K562 (cell line): Measurements from ENCODE around the gene OR2B3. TPM values are rescaled to one million over a fixed set of nuclear protein-coding genes. Genes with fewer than 3 reads are reported as not detected.
"Not testable (repeated sequence)": the region's sequence is repeated elsewhere in the genome, so short reads cannot be mapped to it uniquely, and the experiment has no call there.

Experiments
- ATAC-seq: fragments of 200-7000 bp; cut with Tn5 transposase; 3 replicates; pipeline ENCODE4 v1.9.1; 2020; ENCODE audit warnings: moderate library complexity
- BruUV-seq: library from RNA; stranded (reverse); fragments of 400-500 nt; replicated peaks from 2 replicates; lab custom pipeline; 2021; lab: Mats Ljungman, UMichigan
- CTCF ChIA-PET: fragments of 300-600 bp; formaldehyde crosslinking; extraction: SDS; loops from one replicate; lab custom pipeline; 2021; ENCODE audit warnings: low intra/inter-chr PET ratio; lab: Yijun Ruan, JAX
- POLR2A ChIA-PET: fragments of 300-600, 350-650 bp; sonication (Branson Sonifier 250); formaldehyde crosslinking; extraction: SDS; loops from one replicate; lab custom pipeline; 2021; ENCODE audit warnings: antibody characterized with exemption, inconsistent platforms; lab: Yijun Ruan, JAX
- DNase-seq, 4 experiments: peaks; one replicate each; pipeline versions ENCODE4 v3.0.0 to v3.0.0-alpha.2; 2011 to 2018; ENCODE audit warnings: low spot score in 3 of 4, mixed read lengths in 3 of 4; ENCODE audit errors: extremely low read depth in 1 of 4
- FAIRE-seq: peaks from 2 replicates; lab custom pipeline; 2011; peaks lifted over from hg19 to GRCh38; lab: Jason Lieb, UNC
- H2AFZ ChIP-seq: 2 replicates; pipeline ENCODE4 v1.6.0; 2011; ENCODE audit warnings: low read depth, low read length, control low read depth, inconsistent platforms
- H3K27ac ChIP-seq: fragments of 200-600 bp; 3 replicates; pipeline ENCODE4 v1.8.0; 2011; ENCODE audit warnings: low read depth, mild to moderate bottlenecking, control low read depth, inconsistent platforms, low read length, moderate library complexity, mixed read lengths; ENCODE audit errors: extremely low read depth
- H3K27me3 ChIP-seq, 2 experiments: fragments of 300-600 bp in 1 of 2; 2 replicates in 1 of 2; 3 replicates in 1 of 2; pipeline versions ENCODE4 v1.6.0 to v1.8.0; 2011; ENCODE audit warnings: inconsistent platforms in 2 of 2, low read length in 2 of 2, mild to moderate bottlenecking in 1 of 2, mixed read lengths in 1 of 2, moderate library complexity in 1 of 2; ENCODE audit not compliant: control insufficient read depth in 2 of 2, insufficient read depth in 2 of 2
- H3K36me3 ChIP-seq: fragments of 300-600 bp; 3 replicates; pipeline ENCODE4 v1.8.0; 2011; ENCODE audit warnings: mild to moderate bottlenecking, low read length, inconsistent platforms; ENCODE audit not compliant: control insufficient read depth, insufficient read depth
- H3K4me1 ChIP-seq, 2 experiments: fragments of 200-600 bp in 1 of 2; replicated peaks in 1 of 2; 2 replicates in 1 of 2; 3 replicates in 1 of 2; pipeline versions ENCODE4 v1.5.1 to v1.8.0; 2011; ENCODE audit warnings: inconsistent platforms in 2 of 2, low read length in 2 of 2, mild to moderate bottlenecking in 1 of 2, mixed read lengths in 1 of 2, moderate library complexity in 1 of 2; ENCODE audit not compliant: control insufficient read depth in 2 of 2, insufficient read depth in 2 of 2
- H3K4me2 ChIP-seq: 2 replicates; pipeline ENCODE4 v1.6.1; 2011; ENCODE audit warnings: low read length, control low read depth, inconsistent platforms, mixed read lengths; ENCODE audit not compliant: insufficient read depth
- H3K4me3 ChIP-seq: fragments of 200-600 bp; sonication (generic), shearing (Covaris generic); 2 replicates; pipeline ENCODE4 v1.5.1; 2016; ENCODE audit warnings: control low read depth, inconsistent platforms
- H3K79me2 ChIP-seq: fragments of 200-600 bp; 3 replicates; pipeline ENCODE4 v1.8.0; 2011; ENCODE audit warnings: low read length, inconsistent platforms; ENCODE audit not compliant: control insufficient read depth, insufficient read depth
- H3K9ac ChIP-seq, 2 experiments: 2 replicates each; pipeline versions ENCODE4 v1.6.0 to v1.6.1; 2011; ENCODE audit warnings: low read depth in 2 of 2, low read length in 2 of 2, control low read depth in 1 of 2, inconsistent platforms in 1 of 2, mild to moderate bottlenecking in 1 of 2, mixed read lengths in 1 of 2; ENCODE audit not compliant: insufficient read depth in 1 of 2
- H3K9me1 ChIP-seq: one replicate; pipeline ENCODE4 v1.6.0; 2011; ENCODE audit warnings: inconsistent platforms, mild to moderate bottlenecking, low read length, moderate library complexity; ENCODE audit not compliant: control insufficient read depth, insufficient read depth
- H3K9me3 ChIP-seq: replicated peaks from 2 replicates; pipeline ENCODE4 v1.5.1; 2011; ENCODE audit warnings: low read depth, low read length, inconsistent platforms; ENCODE audit not compliant: control insufficient read depth, insufficient read depth
- H4K20me1 ChIP-seq: replicated peaks from 2 replicates; pipeline ENCODE4 v1.6.1; 2011; ENCODE audit warnings: low read length, inconsistent platforms, mixed read lengths; ENCODE audit not compliant: control insufficient read depth, insufficient read depth
- EGR1 ChIP-seq: fragments of 450-650 bp; conservative IDR thresholded peaks from 2 replicates; pipeline ENCODE4 v1.6.1; 2017; ENCODE audit warnings: mild to moderate bottlenecking
- ZNF184 ChIP-seq: sonication (generic); formaldehyde crosslinking; IDR thresholded peaks from 2 replicates; pipeline ENCODE4 v1.5.0; 2020; ENCODE audit warnings: missing genetic modification reagents
- WGBS: fragments of 100-300 bp; shearing (Covaris generic); methylation state at CpG from one replicate; pipeline ENCODE4 v1.1.6; 2016; ENCODE audit warnings: low coverage, mixed read lengths; ENCODE audit not compliant: insufficient coverage; ENCODE audit errors: missing lambda C conversion rate; 5-methylcytosine and 5-hydroxymethylcytosine counted together
- in situ Hi-C: fragments of 300-500 bp; cut with MboI; formaldehyde crosslinking; loops from 4 replicates; pipeline ENCODE4 v1.15.0; 2018; ENCODE audit warnings: inconsistent platforms, mixed read lengths
- intact Hi-C: fragments of 100-400 bp; cut with micrococcal nuclease; formaldehyde crosslinking; loops from 2 replicates; pipeline ENCODE4 v1.14.2; 2022
- polyA plus RNA-seq, 8 experiments: library from polyadenylated mRNA; depleted of rRNA in 4 of 8; stranded (reverse) in 5 of 8; unstranded in 3 of 8; fragments of >200 nt; fragmentation: Nextera tagmentation in 2 of 8; fragmentation: Illumina TruSeq in 1 of 8; extraction: Ambion mirVana in 2 of 8; extraction: Trizol in 1 of 8; gene quantifications; 2 replicates each; pipeline versions ENCODE4 v1.2.1 to v1.2.3, GENCODE V29; 2011 to 2014; ENCODE audit warnings: inconsistent platforms in 1 of 8, missing spikeins in 1 of 8
- total RNA-seq, 7 experiments: library from RNA; depleted of rRNA in 6 of 7; stranded (reverse); fragments of >200 nt in 6 of 7; fragmentation: Illumina TruSeq in 2 of 7; extraction: Trizol in 2 of 7; gene quantifications; 2 replicates each; pipeline versions ENCODE4 v1.2.1 to v1.2.3, GENCODE V29; 2011 to 2021; ENCODE audit warnings: low replicate concordance in 1 of 7

The OR2B3 gene
- total and polyA plus RNA-seq, 9 of the 15 experiments (the other 6 are each of a cell fraction or from before 2014, with no cell fraction given), result not detected

DNA sequence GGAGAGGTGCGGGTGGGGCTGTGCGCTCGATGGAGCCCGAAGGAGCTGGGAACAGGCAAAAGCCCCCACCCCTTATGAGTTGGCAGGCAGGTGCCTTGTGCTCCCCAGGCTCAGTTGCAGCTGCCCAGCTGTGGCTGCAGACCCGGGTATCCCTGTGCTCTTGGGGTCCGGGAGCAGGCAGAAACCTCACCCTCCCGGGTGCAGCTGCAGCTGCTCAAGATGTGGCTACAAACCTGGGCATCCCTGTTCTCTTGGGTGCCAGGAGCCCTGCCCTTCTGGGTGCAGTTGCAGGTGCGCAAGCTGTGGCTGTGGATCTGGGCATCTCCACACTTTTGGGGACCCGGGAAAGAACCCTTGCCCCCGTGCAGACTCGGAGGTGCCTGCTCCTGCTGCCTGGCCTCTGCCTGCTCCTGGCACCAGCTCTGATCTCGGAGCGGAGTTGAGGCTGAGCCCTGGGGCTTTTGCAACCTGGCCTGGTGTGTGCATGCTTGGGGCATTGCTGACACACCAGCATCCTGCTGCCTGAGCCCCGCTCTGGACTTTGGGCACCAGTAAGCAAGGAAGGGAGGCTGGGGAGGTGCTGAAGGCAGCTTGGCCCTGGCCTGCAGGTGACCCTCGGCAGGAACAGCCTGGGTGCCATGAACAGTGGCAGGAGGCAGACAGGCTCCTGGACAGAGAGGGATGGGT lies 42.4 kb upstream of the OR2B3 start:
- H3K36me3 ChIP-seq, result no peaks in the 10 kb centered on the region
- H3K9me1 ChIP-seq, result no peaks in the 10 kb centered on the region
- H3K4me1 ChIP-seq, result no peaks in the 10 kb centered on the region; a peak in 1 of 5 replicates
- H3K9ac ChIP-seq, result no peak overlapping the region; a peak in 1 of 4 replicates
- H3K4me3 ChIP-seq, result no peak overlapping the region
- in situ Hi-C loops (no loop called here), intact Hi-C loops (no loop called here)
- H3K27ac ChIP-seq, result no peak overlapping the region
- DNase-seq (no peak), FAIRE-seq (no peak), ATAC-seq (no peak)
- H3K4me2 ChIP-seq, result no peak overlapping the region
- H3K27me3 ChIP-seq, result peaks cover 11 to 17% of the 10 kb centered on the region in 2 experiments; a peak in 4 of 5 replicates
- H3K9me3 ChIP-seq, result no peaks in the 10 kb centered on the region
- no peak for TF ChIP-seq EGR1
- TF ChIP-seq ZNF184 (CRISPR knock-in tag), result 0 out of 2 replicates have a peak, but pooled peaks have one; percentile 36
- H4K20me1 ChIP-seq, result no peaks in the 10 kb centered on the region
- BruUV-seq, result no TSS peak
- no peak overlapping the region for H2AFZ ChIP-seq
- ChIA-PET CTCF (no interaction called here), POLR2A (interaction anchor here (1.3 kb wide), 1 partner anchor 18 kb away, joined by 4 read pairs; no protein-coding TSS in a partner anchor)
- H3K79me2 ChIP-seq, result no peaks in the 10 kb centered on the region
- WGBS, result under 1% methylated on average over 15 of the region's 15 CpGs

DNA sequence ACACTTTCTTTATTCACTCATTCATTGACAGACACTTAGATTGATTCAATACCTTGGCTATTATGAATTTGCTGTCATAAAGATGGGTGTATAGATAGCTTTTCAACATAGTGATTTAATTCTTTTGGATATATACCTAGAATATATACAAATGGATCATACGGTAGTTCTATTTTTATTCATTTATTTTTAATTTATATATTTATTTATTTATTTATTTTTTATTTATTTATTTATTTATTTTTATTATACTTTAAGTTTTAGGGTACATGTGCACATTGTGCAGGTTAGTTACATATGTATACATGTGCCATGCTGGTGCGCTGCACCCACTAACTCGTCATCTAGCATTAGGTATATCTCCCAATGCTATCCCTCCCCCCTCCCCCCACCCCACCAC lies 27.9 kb upstream of the OR2B3 start:
- H3K79me2 ChIP-seq, POLR2A ChIA-PET, DNase-seq, H3K27ac ChIP-seq, ATAC-seq, CTCF ChIA-PET, H2AFZ ChIP-seq, H3K9me1 ChIP-seq, H3K4me2 ChIP-seq, H3K4me1 ChIP-seq, BruUV-seq, H3K9ac ChIP-seq, H3K27me3 ChIP-seq, in situ Hi-C loops, H3K36me3 ChIP-seq, H4K20me1 ChIP-seq, H3K9me3 ChIP-seq, H3K4me3 ChIP-seq, intact Hi-C loops, FAIRE-seq: not testable (repeated sequence)
- WGBS, result 14% methylated on average over 1 of the region's 3 CpGs
